Calu3 (cell line): ENCODE results near the gene DSC1. TPM values are rescaled to one million over a fixed set of nuclear protein-coding genes. Genes with fewer than 3 reads are reported as not detected.

Experiments used
- BruUV-seq: library from RNA; stranded (reverse); fragments of 400-500 nt; replicated peaks from 2 replicates; lab custom pipeline; 2021; lab: Mats Ljungman, UMichigan
- CTCF ChIA-PET: fragments of 300-600 bp; sonication (Branson Sonifier 250); formaldehyde crosslinking; loops from one replicate; lab custom pipeline; 2022; ENCODE audit warnings: antibody characterized with exemption; lab: Charles Lee
- DNase-seq: peaks from one replicate; pipeline ENCODE4 v3.0.0; 2022
- H3K27ac Mint-ChIP-seq: one replicate; pipeline ENCODE4 v1.8.0; 2022; ENCODE audit warnings: mixed read lengths; ENCODE audit not compliant: unreplicated experiment
- H3K27me3 Mint-ChIP-seq: one replicate; pipeline ENCODE4 v1.8.0; 2022; ENCODE audit warnings: mixed read lengths; ENCODE audit not compliant: unreplicated experiment
- H3K36me3 Mint-ChIP-seq: one replicate; pipeline ENCODE4 v1.8.0; 2022; ENCODE audit warnings: mild to moderate bottlenecking, moderate library complexity, mixed read lengths; ENCODE audit not compliant: insufficient read depth, unreplicated experiment
- H3K4me1 Mint-ChIP-seq: one replicate; pipeline ENCODE4 v1.8.0; 2022; ENCODE audit warnings: mild to moderate bottlenecking, low read depth, mixed read lengths; ENCODE audit not compliant: unreplicated experiment
- H3K4me3 Mint-ChIP-seq: one replicate; pipeline ENCODE4 v1.8.0; 2022; ENCODE audit warnings: mild to moderate bottlenecking, low read depth, moderate library complexity, mixed read lengths; ENCODE audit not compliant: unreplicated experiment
- H3K9me3 Mint-ChIP-seq: one replicate; pipeline ENCODE4 v1.8.0; 2022; ENCODE audit warnings: low read depth, mixed read lengths; ENCODE audit not compliant: unreplicated experiment
- intact Hi-C: fragments of 100-400 bp; cut with micrococcal nuclease; formaldehyde crosslinking; loops from one replicate; pipeline ENCODE4 v1.10.0; 2022; ENCODE audit not compliant: unreplicated experiment
- total RNA-seq: library from RNA; stranded (reverse); gene quantifications from 2 replicates; pipeline ENCODE4 v1.2.3, GENCODE V29; 2022
- TF ChIP-seq, protein P1 (sequence below): fragments of 200-600 bp; IDR thresholded peaks from one replicate; pipeline ENCODE4 v1.8.0; 2022; ENCODE audit warnings: antibody characterized with exemption; ENCODE audit not compliant: unreplicated experiment

The DSC1 gene
- total RNA-seq, 1 experiment from 2014 or later, result not detected

GRCh38 chr18:31093880-31094279 lies 68.8 kb downstream of the DSC1 start:
- BruUV-seq, result no TSS peak

GRCh38 chr18:31093294-31093693 lies 69.4 kb downstream of the DSC1 start:
- H3K27me3 Mint-ChIP-seq, result no peaks in the 10 kb centered on the region
- H3K4me1 Mint-ChIP-seq, result peaks cover 27% of the 10 kb centered on the region
- BruUV-seq, result no TSS peak
- intact Hi-C loops, result loop anchor here (10.0 kb wide), 2 partner anchors 332 to 402 kb away; partner anchors contain the start of gene DSG2
- CTCF ChIA-PET, result no interaction called here
- H3K4me3 Mint-ChIP-seq, result no peak overlapping the region
- no peak for DNase-seq
- TF ChIP-seq, protein P1, sequence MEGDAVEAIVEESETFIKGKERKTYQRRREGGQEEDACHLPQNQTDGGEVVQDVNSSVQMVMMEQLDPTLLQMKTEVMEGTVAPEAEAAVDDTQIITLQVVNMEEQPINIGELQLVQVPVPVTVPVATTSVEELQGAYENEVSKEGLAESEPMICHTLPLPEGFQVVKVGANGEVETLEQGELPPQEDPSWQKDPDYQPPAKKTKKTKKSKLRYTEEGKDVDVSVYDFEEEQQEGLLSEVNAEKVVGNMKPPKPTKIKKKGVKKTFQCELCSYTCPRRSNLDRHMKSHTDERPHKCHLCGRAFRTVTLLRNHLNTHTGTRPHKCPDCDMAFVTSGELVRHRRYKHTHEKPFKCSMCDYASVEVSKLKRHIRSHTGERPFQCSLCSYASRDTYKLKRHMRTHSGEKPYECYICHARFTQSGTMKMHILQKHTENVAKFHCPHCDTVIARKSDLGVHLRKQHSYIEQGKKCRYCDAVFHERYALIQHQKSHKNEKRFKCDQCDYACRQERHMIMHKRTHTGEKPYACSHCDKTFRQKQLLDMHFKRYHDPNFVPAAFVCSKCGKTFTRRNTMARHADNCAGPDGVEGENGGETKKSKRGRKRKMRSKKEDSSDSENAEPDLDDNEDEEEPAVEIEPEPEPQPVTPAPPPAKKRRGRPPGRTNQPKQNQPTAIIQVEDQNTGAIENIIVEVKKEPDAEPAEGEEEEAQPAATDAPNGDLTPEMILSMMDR, result no peak
- no peaks in the 10 kb centered on the region for H3K9me3 Mint-ChIP-seq
- H3K27ac Mint-ChIP-seq, result no peak overlapping the region
- H3K36me3 Mint-ChIP-seq, result peaks cover 4% of the 10 kb centered on the region

More at GRCh38 chr18:31093880-31094279, 68.8 kb downstream of the DSC1 start:
- H3K4me1 Mint-ChIP-seq, result peaks cover 32% of the 10 kb centered on the region
- CTCF ChIA-PET, result no interaction called here
- no peaks in the 10 kb centered on the region for H3K9me3 Mint-ChIP-seq
- TF ChIP-seq, protein P1, result no peak
- no peak overlapping the region for H3K27ac Mint-ChIP-seq
- H3K36me3 Mint-ChIP-seq, result peaks cover 8% of the 10 kb centered on the region
- no peak for DNase-seq
- no peak overlapping the region for H3K4me3 Mint-ChIP-seq
- H3K27me3 Mint-ChIP-seq, result no peaks in the 10 kb centered on the region
- intact Hi-C loops, result loop anchor here (10.0 kb wide), 2 partner anchors 331 to 401 kb away; partner anchors contain the start of gene DSG2

DNA sequence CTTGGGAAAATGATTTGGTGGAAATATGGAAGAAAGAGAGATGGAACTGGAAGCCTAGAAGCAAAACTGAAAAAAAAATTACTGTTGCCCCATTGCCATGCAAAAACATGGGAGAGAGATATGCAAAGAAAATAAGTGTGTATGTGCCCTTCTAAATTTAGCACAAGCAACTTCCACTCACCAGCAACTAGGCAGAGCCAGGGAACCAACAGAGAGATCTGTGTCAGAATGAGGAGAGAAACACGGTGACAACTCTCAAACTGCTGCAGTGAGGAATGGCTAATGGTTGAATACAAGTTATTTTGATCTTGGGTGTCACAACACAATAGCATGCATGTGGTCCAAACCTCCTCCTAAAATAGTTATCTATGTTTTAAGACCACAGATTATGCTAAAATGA lies 71.3 kb downstream of the DSC1 start:
- Mint-ChIP-seq H3K36me3 (peaks cover 12% of the 10 kb centered on the region), H3K27ac (no peak overlapping the region), H3K9me3 (no peaks in the 10 kb centered on the region), H3K27me3 (no peaks in the 10 kb centered on the region), H3K4me1 (peaks cover 19% of the 10 kb centered on the region), H3K4me3 (no peak overlapping the region)
- TF ChIP-seq, protein P1, result no peak
- intact Hi-C loops, result loop anchor here (10.0 kb wide), 2 partner anchors 333 to 403 kb away; partner anchors contain the start of gene DSG2
- no TSS peak for BruUV-seq
- DNase-seq, result no peak
- CTCF ChIA-PET, result no interaction called here

DNA sequence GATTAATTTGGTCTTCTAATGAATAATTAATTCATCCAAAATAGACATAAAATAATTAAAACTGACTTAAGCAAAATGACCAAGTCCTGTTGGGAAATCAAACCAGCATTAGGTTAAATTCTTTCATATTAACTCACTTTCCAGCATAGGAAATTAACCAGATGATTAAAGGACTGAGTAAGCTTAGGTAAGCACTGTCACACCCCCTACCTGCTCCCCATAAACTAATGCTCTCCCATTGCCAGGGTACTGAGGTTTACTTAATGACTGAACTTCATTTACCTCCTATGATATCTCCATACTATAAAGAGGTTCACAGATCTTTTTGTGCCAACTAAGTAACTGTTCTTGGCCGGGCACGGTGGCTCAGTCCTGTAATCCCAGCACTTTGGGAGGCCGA lies 74.1 kb downstream of the DSC1 start:
- CTCF ChIA-PET, result no interaction called here
- BruUV-seq, result no TSS peak
- H3K9me3 Mint-ChIP-seq, result no peaks in the 10 kb centered on the region
- no peaks in the 10 kb centered on the region for H3K4me1 Mint-ChIP-seq
- no peak overlapping the region for H3K27ac Mint-ChIP-seq
- peaks cover 22% of the 10 kb centered on the region for H3K36me3 Mint-ChIP-seq
- intact Hi-C loops, result no loop called here
- no peak overlapping the region for H3K4me3 Mint-ChIP-seq
- TF ChIP-seq, protein P1, result no peak
- no peak for DNase-seq
- H3K27me3 Mint-ChIP-seq, result no peaks in the 10 kb centered on the region
